Endothelial cell of umbilical vein (primary cell): ENCODE measurements around the gene CDO1. TPM values are rescaled to one million over a fixed set of nuclear protein-coding genes. Genes with fewer than 3 reads are reported as not detected.

Experiments used
- BruUV-seq: library from RNA; stranded (reverse); fragments of 400-500 nt; replicated peaks from 2 replicates; lab custom pipeline; 2021; lab: Mats Ljungman, UMichigan
- CTCF ChIA-PET: fragments of 300-600, 350-600 bp; sonication (Branson Sonifier 250); formaldehyde crosslinking; loops from one replicate; lab custom pipeline; 2021; ENCODE audit warnings: antibody characterized with exemption, inconsistent platforms; lab: Charles Lee
- POLR2A ChIA-PET: fragments of 300-600, 350-600 bp; sonication (Branson Sonifier 250); formaldehyde crosslinking; loops from one replicate; lab custom pipeline; 2021; ENCODE audit warnings: antibody characterized with exemption, inconsistent platforms; lab: Charles Lee
- DNase-seq: peaks from one replicate; pipeline ENCODE4 v3.0.0-alpha.2; 2011; ENCODE audit warnings: low read depth, low spot score
- FAIRE-seq: peaks from 2 replicates; lab custom pipeline; 2011; peaks lifted over from hg19 to GRCh38; lab: Jason Lieb, UNC
- H2AFZ ChIP-seq: 2 replicates; pipeline ENCODE4 v1.6.0; 2012; ENCODE audit warnings: low read depth, low read length, control low read depth, inconsistent platforms
- H3K27ac ChIP-seq: 2 replicates; pipeline ENCODE4 v1.5.1; 2011; ENCODE audit warnings: low read depth, mild to moderate bottlenecking, control low read depth, low read length, moderate library complexity; ENCODE audit not compliant: insufficient read depth
- H3K27me3 ChIP-seq, 2 experiments: 2 replicates each; pipeline versions ENCODE4 v1.6.0 to v1.6.1; 2011; ENCODE audit warnings: low read length in 2 of 2, mixed read lengths in 1 of 2; ENCODE audit not compliant: control insufficient read depth in 2 of 2, insufficient read depth in 2 of 2
- H3K36me3 ChIP-seq, 2 experiments: 2 replicates in 1 of 2; 3 replicates in 1 of 2; pipeline ENCODE4 v1.5.1; 2011; ENCODE audit warnings: low read length in 2 of 2, mild to moderate bottlenecking in 1 of 2, moderate library complexity in 1 of 2; ENCODE audit not compliant: control insufficient read depth in 2 of 2, insufficient read depth in 2 of 2; ENCODE audit errors: extremely low read depth in 1 of 2
- H3K4me1 ChIP-seq: 3 replicates; pipeline ENCODE4 v1.5.1; 2011; ENCODE audit warnings: mild to moderate bottlenecking, low read length; ENCODE audit not compliant: control insufficient read depth, insufficient read depth; ENCODE audit errors: extremely low read depth
- H3K4me2 ChIP-seq: 2 replicates; pipeline ENCODE4 v1.6.1; 2011; ENCODE audit warnings: low read length, control low read depth, mixed read lengths; ENCODE audit not compliant: insufficient read depth
- H3K4me3 ChIP-seq, 3 experiments: fragments of 200-600 bp in 1 of 3; sonication (generic), shearing (Covaris generic) in 1 of 3; replicated peaks in 1 of 3; 2 replicates each; pipeline ENCODE4 v1.5.1; 2011 to 2016; ENCODE audit warnings: control low read depth in 3 of 3, low read length in 3 of 3, mild to moderate bottlenecking in 2 of 3, inconsistent platforms in 1 of 3, low read depth in 1 of 3, moderate library complexity in 1 of 3; ENCODE audit not compliant: insufficient read depth in 1 of 3
- H3K79me2 ChIP-seq: 2 replicates; pipeline ENCODE4 v1.6.0; 2012; ENCODE audit warnings: low read length, inconsistent platforms; ENCODE audit not compliant: control insufficient read depth, insufficient read depth
- H3K9ac ChIP-seq: replicated peaks from 2 replicates; pipeline ENCODE3; 2011; ENCODE audit warnings: low read length, control low read depth; ENCODE audit not compliant: insufficient read depth; ENCODE audit errors: extremely low read depth
- H3K9me1 ChIP-seq: replicated peaks from 3 replicates; pipeline ENCODE4 v1.6.0; 2011; ENCODE audit warnings: mild to moderate bottlenecking, low read length; ENCODE audit not compliant: control insufficient read depth, insufficient read depth; ENCODE audit errors: extremely low read depth
- H3K9me3 ChIP-seq: replicated peaks from 2 replicates; pipeline ENCODE4 v1.5.1; 2012; ENCODE audit warnings: low read length, inconsistent platforms; ENCODE audit not compliant: control insufficient read depth, insufficient read depth
- H4K20me1 ChIP-seq: replicated peaks from 2 replicates; pipeline ENCODE3; 2011; ENCODE audit warnings: mild to moderate bottlenecking, low read length; ENCODE audit not compliant: control insufficient read depth, insufficient read depth; ENCODE audit errors: extremely low read depth
- EZH2 ChIP-seq: IDR thresholded peaks from 2 replicates; pipeline ENCODE4 v1.6.1; 2012; ENCODE audit warnings: borderline replicate concordance, low read depth, mild to moderate bottlenecking, moderate library complexity, low read length, inconsistent platforms; ENCODE audit not compliant: severe bottlenecking
- FOS ChIP-seq: IDR thresholded peaks from 2 replicates; pipeline ENCODE4 v1.6.1; 2011; ENCODE audit warnings: mild to moderate bottlenecking, low read length, moderate library complexity, borderline replicate concordance; ENCODE audit not compliant: insufficient read depth
- GATA2 ChIP-seq: IDR thresholded peaks from 2 replicates; pipeline ENCODE4 v1.7.0; 2011; ENCODE audit warnings: low read depth, mild to moderate bottlenecking, moderate library complexity, mixed read lengths, low read length; ENCODE audit not compliant: insufficient read length, insufficient read depth
- JUN ChIP-seq: IDR thresholded peaks from 2 replicates; pipeline ENCODE4 v1.6.1; 2011; ENCODE audit warnings: borderline replicate concordance, low read depth; ENCODE audit not compliant: insufficient read length, insufficient read depth
- MYC ChIP-seq: IDR thresholded peaks from one replicate; pipeline ENCODE4 v1.6.1; 2011; ENCODE audit warnings: mild to moderate bottlenecking, low read depth, low read length
- POLR2A ChIP-seq: IDR thresholded peaks from 2 replicates; pipeline ENCODE4 v1.6.1; 2012; ENCODE audit warnings: low read depth, mild to moderate bottlenecking, control low read depth, low read length
- POLR2AphosphoS5 ChIP-seq: IDR thresholded peaks from 2 replicates; pipeline ENCODE4 v1.6.1; 2012; ENCODE audit warnings: low read depth, mild to moderate bottlenecking, control low read depth, low read length, moderate library complexity; ENCODE audit not compliant: insufficient read depth
- dilution Hi-C: fragments of 300-500 bp; cut with MboI; formaldehyde crosslinking; loops from one replicate; pipeline ENCODE4 v1.15.0; 2019; ENCODE audit warnings: low sequenced_read_pairs; ENCODE audit not compliant: extremely low pct_ligation_motif_present
- intact Hi-C: fragments of 100-400 bp; cut with micrococcal nuclease; formaldehyde crosslinking; loops from one replicate; pipeline ENCODE4 v1.10.0; 2022
- polyA plus RNA-seq, 4 experiments: library from polyadenylated mRNA; depleted of rRNA in 3 of 4; stranded (reverse) in 3 of 4; unstranded in 1 of 4; fragments of >200 nt; gene quantifications; 2 replicates each; pipeline versions ENCODE4 v1.2.1 to v1.2.3, GENCODE V29; 2011 to 2012; ENCODE audit warnings: missing spikeins in 1 of 4
- total RNA-seq: library from RNA; stranded (reverse); gene quantifications from 2 replicates; pipeline ENCODE4 v1.2.3, GENCODE V29; 2021
- TF ChIP-seq, protein P1 (sequence below), 2 donors: IDR thresholded peaks; 1 replicate in 1 of 2; 2 replicates in 1 of 2; pipeline ENCODE4 v1.5.1; 2011; ENCODE audit warnings: low read length in 2 of 2, mild to moderate bottlenecking in 2 of 2, moderate library complexity in 2 of 2, control low read depth in 1 of 2, inconsistent platforms in 1 of 2, low read depth in 1 of 2; ENCODE audit not compliant: insufficient read depth in 1 of 2; ENCODE audit errors: extremely low read depth in 1 of 2
- TF ChIP-seq, protein P2 (sequence below): IDR thresholded peaks from 2 replicates; pipeline ENCODE4 v1.6.1; 2011; ENCODE audit not compliant: insufficient read depth, insufficient read length

CDO1 gene
- total and polyA plus RNA-seq, 2 donors (not counting 3 experiments of a cell fraction or from before 2014, with no cell fraction given), result 1.3 to 1.7 TPM

- dilution Hi-C loops, result no loop called here
- BruUV-seq, result no TSS peak
- Histone ChIP-seq H3K27me3 (peaks cover 0 to 3% of the 10 kb centered on the region in 2 experiments), H3K4me1 (no peaks in the 10 kb centered on the region), H2AFZ (no peak overlapping the region), H3K4me2 (no peak overlapping the region), H3K9me3 (no peaks in the 10 kb centered on the region), H3K9me1 (no peaks in the 10 kb centered on the region), H3K79me2 (no peaks in the 10 kb centered on the region), H4K20me1 (no peaks in the 10 kb centered on the region), H3K9ac (no peak overlapping the region), H3K4me3 (no peak overlapping the region), H3K27ac (no peak overlapping the region), H3K36me3 (no peaks in the 10 kb centered on the region)
- FAIRE-seq (no peak), DNase-seq (no peak)
- POLR2A ChIA-PET, result no interaction called here
- intact Hi-C loops, result no loop called here
- CTCF ChIA-PET, result interaction anchor here (0.9 to 1.0 kb wide), 2 partner anchors 10 to 13 kb away, joined by 3 read pairs; no protein-coding TSS in a partner anchor
- TF ChIP-seq, protein P1, sequence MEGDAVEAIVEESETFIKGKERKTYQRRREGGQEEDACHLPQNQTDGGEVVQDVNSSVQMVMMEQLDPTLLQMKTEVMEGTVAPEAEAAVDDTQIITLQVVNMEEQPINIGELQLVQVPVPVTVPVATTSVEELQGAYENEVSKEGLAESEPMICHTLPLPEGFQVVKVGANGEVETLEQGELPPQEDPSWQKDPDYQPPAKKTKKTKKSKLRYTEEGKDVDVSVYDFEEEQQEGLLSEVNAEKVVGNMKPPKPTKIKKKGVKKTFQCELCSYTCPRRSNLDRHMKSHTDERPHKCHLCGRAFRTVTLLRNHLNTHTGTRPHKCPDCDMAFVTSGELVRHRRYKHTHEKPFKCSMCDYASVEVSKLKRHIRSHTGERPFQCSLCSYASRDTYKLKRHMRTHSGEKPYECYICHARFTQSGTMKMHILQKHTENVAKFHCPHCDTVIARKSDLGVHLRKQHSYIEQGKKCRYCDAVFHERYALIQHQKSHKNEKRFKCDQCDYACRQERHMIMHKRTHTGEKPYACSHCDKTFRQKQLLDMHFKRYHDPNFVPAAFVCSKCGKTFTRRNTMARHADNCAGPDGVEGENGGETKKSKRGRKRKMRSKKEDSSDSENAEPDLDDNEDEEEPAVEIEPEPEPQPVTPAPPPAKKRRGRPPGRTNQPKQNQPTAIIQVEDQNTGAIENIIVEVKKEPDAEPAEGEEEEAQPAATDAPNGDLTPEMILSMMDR (IDR thresholded peaks at IDR 0.05; ENCODE audit: extremely low read depth in 1 of 2, insufficient read depth in 1 of 2, low read depth in 1 of 2, low read length in 2 of 2), result no peak
- TF ChIP-seq, protein P2, sequence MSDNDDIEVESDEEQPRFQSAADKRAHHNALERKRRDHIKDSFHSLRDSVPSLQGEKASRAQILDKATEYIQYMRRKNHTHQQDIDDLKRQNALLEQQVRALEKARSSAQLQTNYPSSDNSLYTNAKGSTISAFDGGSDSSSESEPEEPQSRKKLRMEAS, result no peak
- TF ChIP-seq MYC (no peak), POLR2A (no peak), EZH2 (no peak), JUN (no peak), GATA2 (no peak), POLR2AphosphoS5 (no peak), FOS (no peak)
These were observed 38.0 kb downstream of the CDO1 start for GRCh38 chr5:115778417-115778816.
